HG02678 (cell line): ENCODE data around the gene NLRP11.

Source experiments
- ATAC-seq: cut with Tn5 transposase; IDR thresholded peaks from one replicate; pipeline ENCODE4 v1.9.1; 2021; ENCODE audit warnings: mild to moderate bottlenecking, moderate library complexity; ENCODE audit not compliant: unreplicated experiment

The NLRP11 gene

GRCh38 chr19:55831846-55832245, at the start of gene NLRP11:
Gene NLRP11, minus strand, starts transcription at chr19:55831999. Its CDS starts 13,825 bp downstream, at chr19:55818174.
- ATAC-seq: no peak

DNA sequence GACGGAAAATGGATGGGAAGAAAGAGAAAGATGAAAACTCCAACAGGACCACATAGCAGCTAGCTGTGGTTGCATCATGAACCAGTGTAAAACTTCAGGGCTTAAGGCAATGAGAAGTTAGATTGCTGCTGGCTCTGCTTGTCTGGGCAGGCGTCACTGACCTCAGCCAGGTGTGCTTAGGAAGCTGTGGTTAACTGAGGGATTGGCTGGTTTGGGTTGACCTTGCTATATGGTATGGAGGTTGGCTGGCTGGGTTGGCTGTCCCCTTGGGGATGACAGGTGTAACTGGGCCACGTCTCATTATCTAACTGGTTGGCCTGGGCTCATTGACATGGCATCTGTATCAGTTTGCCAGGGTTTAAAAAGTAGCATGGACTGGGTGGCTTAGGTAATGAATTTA, 45.4 kb upstream of the NLRP11 start:
- no peak for ATAC-seq

- no peak for ATAC-seq
Observed at GRCh38 chr19:55870736-55871135, 38.9 kb upstream of the NLRP11 start.

DNA sequence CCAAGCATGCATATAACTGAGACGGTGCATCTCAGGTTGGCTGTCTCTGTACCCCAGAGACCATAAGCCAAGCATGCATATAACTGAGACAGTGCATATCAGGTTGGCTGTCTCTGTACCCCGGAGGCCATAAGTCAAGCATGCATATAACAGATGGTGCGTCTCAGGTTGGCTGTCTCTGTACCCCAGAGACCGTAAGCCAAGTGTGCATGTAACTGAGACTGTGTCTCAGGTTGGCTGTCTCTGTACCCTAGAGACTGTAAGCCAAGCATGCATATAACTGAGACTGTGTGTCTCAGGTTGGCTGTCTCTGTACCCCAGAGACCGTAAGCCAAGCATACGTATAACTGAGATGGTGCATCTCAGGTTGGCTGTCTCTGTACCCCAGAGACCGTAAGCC, 35.3 kb upstream of the NLRP11 start:
- no peak for ATAC-seq

DNA sequence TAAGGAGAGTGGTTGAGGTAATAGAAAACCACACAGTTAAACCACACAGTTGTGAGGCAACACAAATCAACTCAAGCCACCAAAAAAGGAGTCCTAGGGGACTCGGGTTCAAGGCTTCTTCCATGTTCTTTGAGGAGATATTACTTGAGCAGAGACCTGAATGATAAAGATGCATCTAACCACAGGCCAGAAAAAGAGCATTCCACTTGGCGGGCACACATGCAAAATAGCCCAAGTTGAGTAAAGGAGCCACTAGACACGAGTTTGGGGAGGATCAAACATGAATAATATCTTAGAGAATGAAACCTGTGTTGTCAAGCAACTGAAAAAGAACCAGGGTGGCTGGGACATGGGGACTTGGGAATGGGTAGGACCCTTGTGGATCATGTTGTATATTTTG, 34.7 kb upstream of the NLRP11 start:
- ATAC-seq: no peak

- no peak for ATAC-seq
Observed at GRCh38 chr19:55858969-55859368, 27.2 kb upstream of the NLRP11 start.

DNA sequence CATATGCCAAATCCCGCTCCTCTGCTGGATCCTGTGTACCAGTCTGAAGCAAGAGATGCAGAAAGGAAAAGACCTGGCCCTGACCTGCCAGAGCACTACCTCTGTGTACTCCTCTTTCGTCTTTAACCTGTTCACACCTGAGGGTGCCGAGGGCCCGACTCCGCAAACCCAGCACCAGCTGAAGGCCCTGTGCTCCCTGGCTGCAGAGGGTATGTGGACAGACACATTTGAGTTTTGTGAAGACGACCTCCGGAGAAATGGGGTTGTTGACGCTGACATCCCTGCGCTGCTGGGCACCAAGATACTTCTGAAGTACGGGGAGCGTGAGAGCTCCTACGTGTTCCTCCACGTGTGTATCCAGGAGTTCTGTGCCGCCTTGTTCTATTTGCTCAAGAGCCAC, 26.6 kb upstream of the NLRP11 start:
- no peak for ATAC-seq

DNA sequence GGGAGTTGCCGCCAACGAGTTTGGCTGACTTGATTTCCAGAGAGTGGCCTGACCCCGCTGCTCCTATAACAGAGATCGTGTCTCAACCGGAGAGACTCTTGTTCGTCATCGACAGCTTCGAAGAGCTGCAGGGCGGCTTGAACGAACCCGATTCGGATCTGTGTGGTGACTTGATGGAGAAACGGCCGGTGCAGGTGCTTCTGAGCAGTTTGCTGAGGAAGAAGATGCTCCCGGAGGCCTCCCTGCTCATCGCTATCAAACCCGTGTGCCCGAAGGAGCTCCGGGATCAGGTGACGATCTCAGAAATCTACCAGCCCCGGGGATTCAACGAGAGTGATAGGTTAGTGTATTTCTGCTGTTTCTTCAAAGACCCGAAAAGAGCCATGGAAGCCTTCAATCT, 26.2 kb upstream of the NLRP11 start:
- ATAC-seq: no peak

DNA sequence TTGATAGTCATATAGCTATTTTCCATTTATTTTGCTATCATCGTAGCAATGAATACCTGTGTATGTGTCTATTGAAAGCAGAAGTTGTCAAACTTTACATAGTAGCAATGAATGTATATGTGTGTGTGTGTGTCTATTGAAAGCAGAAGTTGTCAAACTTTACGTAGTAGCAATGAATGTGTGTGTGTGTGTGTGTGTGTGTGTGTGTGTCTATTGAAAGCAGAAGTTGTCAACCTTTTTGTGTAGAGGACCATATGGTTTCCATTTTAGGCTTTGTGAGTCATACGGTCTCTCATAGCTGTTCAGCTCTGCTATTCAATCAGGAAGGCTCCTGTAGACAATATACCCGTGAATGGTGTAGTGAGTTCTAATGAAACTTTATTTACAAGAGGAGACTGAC, 25.4 kb upstream of the NLRP11 start:
- ATAC-seq: no peak

DNA sequence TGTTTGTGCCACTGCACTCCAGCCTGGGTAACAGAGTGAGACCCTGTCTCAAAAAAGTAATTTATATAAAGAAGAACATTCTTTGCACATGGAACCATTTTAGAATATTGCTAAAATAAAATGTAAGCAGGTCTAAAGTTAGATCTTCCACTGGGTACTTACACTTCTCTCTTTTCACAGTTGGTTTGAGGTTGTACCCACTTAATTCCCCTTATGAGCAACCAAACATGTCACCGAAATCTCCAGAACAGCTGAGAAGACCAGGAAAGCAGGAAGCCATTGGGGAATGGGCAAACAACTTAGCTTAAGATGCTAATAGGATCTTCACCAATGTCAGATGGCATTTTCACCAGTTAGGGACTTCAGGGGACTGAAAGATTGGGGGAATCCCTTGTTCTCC, 23.4 kb upstream of the NLRP11 start:
- ATAC-seq: no peak

DNA sequence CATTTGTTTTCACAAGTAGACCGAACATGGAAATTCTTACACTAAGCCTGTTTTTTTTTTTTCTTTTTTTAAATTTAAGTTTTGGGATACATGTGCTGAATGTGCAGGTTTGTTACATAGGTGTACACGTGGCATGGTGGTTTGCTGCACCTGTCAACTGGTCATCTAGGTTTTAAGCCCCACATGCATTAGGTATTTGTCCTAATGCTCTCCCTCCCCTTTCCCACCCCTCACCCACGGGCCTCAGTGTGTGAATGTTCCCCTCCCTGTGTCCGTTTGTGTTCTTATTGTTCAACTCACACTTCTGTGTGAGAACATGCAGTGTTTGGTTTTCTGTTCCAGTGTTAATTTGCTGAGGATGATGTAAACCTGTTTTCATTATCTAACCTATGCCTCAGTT, 7.1 kb upstream of the NLRP11 start:
- no peak for ATAC-seq

DNA sequence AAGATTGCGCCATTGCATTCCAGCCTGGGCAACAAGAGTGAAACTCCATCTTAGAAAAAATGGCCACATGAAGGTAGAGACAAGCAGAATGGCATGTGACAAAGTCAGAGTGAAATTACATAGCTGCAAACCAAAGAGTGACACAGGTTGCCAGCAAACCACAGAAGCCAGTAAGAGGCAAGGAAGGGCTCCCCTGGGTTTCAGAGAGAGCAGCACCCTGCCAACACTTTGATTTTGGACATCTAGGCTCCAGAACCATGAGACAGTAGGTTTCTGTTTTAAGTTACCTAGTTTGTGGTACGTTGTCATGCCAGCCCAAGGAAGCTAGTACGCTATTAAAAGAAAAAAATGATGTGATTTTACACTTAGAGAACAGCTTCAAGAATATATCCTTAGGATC, 6.5 kb upstream of the NLRP11 start:
- no peak for ATAC-seq

DNA sequence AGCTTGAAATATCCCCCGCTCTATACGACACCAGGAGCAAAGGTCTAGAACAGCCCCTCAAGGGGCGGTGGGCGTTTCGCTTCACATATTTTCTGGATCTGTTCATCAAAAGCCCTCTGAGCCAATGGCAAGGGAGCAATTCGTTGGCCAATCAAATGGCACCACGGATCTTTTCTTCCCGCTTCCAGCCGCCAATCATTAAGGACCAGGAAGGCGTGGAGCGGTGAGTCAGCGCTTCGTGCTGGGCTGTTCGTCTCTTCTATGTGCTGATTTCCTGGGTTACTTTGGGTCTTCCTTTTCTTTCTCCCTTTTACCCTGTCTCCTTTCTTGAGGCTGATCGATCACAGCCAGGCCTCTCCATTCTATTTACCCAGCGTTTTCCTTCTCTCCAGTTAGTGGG, 4.5 kb upstream of the NLRP11 start, which contains the start of gene NLRP4:
Gene NLRP4, plus strand, starts transcription at position 201 of the 400 bp plus-strand sequence. CDS start 15,541 bp downstream, outside the sequence.
- ATAC-seq: no peak

GRCh38 chr19:55832676-55833075, 877 bp upstream of the NLRP11 start:
- ATAC-seq: no peak

DNA sequence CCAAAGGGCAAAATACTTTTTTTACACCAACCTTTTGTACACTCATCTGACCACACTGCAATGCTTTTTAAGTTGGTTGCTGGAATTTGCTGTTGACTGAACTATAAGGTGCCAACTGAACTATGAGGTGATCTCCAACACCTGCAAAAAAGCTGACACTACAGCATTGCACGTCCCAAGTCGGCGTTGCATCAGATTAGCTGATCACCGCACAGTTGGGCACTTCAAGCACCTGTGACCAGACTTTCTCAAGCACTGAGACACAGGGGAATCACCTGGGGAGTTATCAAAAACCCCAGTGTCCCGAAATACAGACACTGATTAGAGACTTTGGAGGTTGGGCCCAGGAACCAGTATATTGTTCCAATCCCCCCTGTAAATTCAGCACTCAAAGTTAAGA, 1.1 kb downstream of the NLRP11 start:
- no peak for ATAC-seq

- ATAC-seq: no peak
Observed at GRCh38 chr19:55820037-55820436, 11.8 kb downstream of the NLRP11 start.

DNA sequence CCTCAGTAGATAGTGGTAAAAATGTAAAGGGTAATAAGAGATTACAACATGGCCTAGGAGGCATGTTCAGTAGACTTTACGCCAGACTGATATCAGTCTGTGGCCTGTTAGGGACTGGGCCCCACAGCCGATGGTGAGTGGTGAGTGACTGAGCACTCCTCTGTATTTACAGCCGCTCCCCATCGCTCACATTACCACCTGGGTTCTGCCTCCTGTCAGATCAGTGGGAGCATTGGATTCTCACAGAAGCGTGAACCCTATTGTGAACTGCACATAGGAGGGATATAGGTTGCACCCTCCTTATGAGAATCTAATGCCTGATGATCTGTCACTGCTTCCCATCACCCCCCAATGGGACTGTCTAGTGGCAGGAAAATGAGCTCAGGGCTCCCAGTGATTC, 17.9 kb downstream of the NLRP11 start:
- ATAC-seq: no peak

- ATAC-seq: no peak
Observed at GRCh38 chr19:55812449-55812848, 19.4 kb downstream of the NLRP11 start.

DNA sequence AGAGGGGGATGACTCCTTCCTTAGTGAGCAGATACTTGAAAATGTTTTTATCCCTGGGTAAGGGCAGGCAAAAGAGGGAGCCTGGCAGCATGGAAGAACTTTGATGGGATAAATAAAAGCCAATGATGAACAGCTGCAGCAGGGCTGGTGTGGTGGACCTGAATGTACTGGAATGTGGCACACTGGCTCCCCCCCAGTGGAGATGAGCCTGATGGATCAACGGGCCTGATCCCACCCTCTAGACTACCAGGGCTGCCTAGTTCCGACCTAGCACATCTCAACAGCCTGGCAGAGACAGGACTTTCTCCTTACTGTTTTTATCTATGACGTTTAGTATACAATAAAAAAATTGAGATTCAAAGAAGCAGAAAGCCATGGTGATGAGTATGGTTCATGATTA, 20.5 kb downstream of the NLRP11 start:
- no peak for ATAC-seq

DNA sequence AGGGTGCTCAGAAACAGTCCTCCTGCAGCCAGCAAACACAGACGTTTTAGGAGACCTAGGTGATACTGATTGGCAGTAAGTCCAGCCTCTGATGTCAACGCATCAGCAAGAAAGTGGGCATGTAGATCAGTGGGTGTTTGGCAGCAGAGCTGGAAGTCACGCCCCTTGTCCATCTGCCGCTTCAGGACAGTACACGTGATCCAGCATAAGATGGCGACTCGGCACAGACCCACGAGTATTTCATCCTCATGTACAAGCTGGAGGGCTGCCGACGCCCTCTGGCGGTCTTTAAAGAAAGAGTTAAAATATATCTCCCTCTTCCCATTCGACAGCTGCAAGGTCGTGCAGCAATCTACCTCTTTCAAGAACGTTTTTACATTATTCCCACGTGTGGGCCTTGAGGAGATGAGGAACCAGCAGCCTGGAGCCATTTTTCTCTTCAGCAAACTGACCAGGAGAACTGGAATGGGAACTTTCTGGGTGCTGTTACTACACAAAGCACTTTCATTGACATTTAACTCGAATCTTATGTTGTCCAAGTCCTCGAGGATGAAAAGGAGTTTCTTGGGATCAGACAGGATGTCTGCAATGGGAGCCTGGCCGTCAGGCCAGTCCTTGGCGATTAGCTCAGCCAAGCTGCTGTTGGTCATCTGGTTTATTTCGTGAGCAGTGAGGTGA, 22.3 kb downstream of the NLRP11 start:
- no peak for ATAC-seq

DNA sequence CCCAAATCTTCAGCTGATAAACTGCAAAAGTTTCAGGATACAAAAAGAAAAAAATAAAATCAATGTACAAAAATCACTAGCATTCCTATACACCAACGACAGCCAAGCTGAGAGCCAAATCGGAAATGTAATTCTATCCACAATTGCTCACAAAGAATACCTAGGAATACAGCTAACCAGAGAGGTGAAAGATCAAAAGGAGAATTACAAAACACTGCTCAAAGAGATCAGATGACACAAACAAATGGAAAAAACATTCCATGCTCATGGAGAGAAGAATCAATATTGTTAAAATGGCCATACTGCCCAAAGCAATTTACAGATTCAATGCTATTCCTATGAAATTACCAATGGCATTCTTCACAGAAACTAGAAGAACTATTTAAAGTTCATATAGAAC, 29.5 kb downstream of the NLRP11 start:
- ATAC-seq: no peak

GRCh38 chr19:55801416-55801815, 30.4 kb downstream of the NLRP11 start:
- no peak for ATAC-seq

- ATAC-seq: no peak
Observed at GRCh38 chr19:55795021-55795420, 36.8 kb downstream of the NLRP11 start.
